ENCODE data around the gene GPHA2.

DNA sequence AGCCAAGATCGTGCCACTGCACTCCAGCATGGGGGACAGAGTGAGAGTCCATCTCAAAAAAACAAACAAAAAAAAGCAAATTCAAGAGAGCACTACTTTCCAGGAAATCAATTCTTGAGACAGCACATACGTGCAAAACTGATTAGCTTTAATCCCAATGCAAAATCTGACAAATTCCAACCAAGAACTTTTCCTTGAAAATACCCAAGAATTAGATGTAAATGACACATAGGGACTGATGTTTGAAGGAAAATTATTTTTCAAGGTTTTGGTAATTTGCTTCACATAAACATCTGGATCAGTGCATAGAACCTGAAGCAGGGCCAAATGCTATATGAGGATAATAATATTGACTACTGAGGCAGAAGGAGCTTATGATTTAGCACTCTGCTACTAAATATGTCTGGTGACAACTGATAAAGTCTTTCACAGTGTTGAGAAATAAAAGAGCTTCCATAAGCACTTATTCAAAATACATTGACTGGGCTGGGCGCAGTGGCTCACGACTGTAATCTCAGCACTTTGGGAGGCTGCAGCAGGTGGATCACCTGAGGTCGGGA is 27.5 kb upstream of the GPHA2 start:
- TF ChIP-seq, protein P1, sequence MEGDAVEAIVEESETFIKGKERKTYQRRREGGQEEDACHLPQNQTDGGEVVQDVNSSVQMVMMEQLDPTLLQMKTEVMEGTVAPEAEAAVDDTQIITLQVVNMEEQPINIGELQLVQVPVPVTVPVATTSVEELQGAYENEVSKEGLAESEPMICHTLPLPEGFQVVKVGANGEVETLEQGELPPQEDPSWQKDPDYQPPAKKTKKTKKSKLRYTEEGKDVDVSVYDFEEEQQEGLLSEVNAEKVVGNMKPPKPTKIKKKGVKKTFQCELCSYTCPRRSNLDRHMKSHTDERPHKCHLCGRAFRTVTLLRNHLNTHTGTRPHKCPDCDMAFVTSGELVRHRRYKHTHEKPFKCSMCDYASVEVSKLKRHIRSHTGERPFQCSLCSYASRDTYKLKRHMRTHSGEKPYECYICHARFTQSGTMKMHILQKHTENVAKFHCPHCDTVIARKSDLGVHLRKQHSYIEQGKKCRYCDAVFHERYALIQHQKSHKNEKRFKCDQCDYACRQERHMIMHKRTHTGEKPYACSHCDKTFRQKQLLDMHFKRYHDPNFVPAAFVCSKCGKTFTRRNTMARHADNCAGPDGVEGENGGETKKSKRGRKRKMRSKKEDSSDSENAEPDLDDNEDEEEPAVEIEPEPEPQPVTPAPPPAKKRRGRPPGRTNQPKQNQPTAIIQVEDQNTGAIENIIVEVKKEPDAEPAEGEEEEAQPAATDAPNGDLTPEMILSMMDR (IDR thresholded peaks at IDR 0.05; ENCODE audit: low read depth, low read length, poor library complexity, severe bottlenecking) = no peak
- TF ChIP-seq EZH2phosphoT487 (IDR thresholded peaks at IDR 0.05; ENCODE audit: borderline replicate concordance, low read length) = no peak
